Activated B cell treated with CpG ODN at 0.5 μM for 24 hours (primary cell): Measurements from ENCODE around the gene TRAPPC10. TPM values are rescaled to one million over a fixed set of nuclear protein-coding genes. Genes with fewer than 3 reads are reported as not detected.

Experiments used
- ATAC-seq: fragments of 200-7000 bp; cut with Tn5 transposase; one replicate; pipeline ENCODE4 v1.10.0; 2021; ENCODE audit warnings: low read depth, mild to moderate bottlenecking, moderate library complexity
- CTCF ChIA-PET: fragments of 350-600 bp; sonication (Branson Sonifier 250); formaldehyde crosslinking; loops from one replicate; lab custom pipeline; 2021; ENCODE audit warnings: antibody characterized with exemption; lab: Charles Lee
- POLR2A ChIA-PET: fragments of 350-600 bp; sonication (Branson Sonifier 250); formaldehyde crosslinking; loops from one replicate; lab custom pipeline; 2021; ENCODE audit warnings: antibody characterized with exemption; lab: Charles Lee
- DNase-seq: peaks from one replicate; pipeline ENCODE4 v3.0.0; 2022
- H3K27ac Mint-ChIP-seq: one replicate; pipeline ENCODE4 v1.8.0; 2020; ENCODE audit warnings: mixed read lengths
- H3K27me3 Mint-ChIP-seq: one replicate; pipeline ENCODE4 v1.8.0; 2021; ENCODE audit warnings: mixed read lengths
- H3K36me3 Mint-ChIP-seq: one replicate; pipeline ENCODE4 v1.8.0; 2021; ENCODE audit warnings: low read depth, mixed read lengths
- H3K4me1 Mint-ChIP-seq: one replicate; pipeline ENCODE4 v1.8.0; 2021; ENCODE audit warnings: mixed read lengths
- H3K4me3 Mint-ChIP-seq: one replicate; pipeline ENCODE4 v1.8.0; 2020; ENCODE audit warnings: mild to moderate bottlenecking, mixed read lengths
- H3K9me3 Mint-ChIP-seq: one replicate; pipeline ENCODE4 v1.8.0; 2020; ENCODE audit warnings: mixed read lengths
- intact Hi-C: fragments of 100-400 bp; cut with micrococcal nuclease; formaldehyde crosslinking; loops from one replicate; pipeline ENCODE4 v1.15.1; 2024
- total RNA-seq: library from RNA; stranded (reverse); gene quantifications from 2 replicates; pipeline ENCODE4 v1.2.3, GENCODE V29; 2022
- TF ChIP-seq, protein P1 (sequence below): fragments of 200-600 bp; IDR thresholded peaks from one replicate; pipeline ENCODE4 v1.8.0; 2022; ENCODE audit warnings: antibody characterized with exemption, mild to moderate bottlenecking

Gene TRAPPC10
- total RNA-seq, 1 donor from 2014 or later = 96.0 TPM

DNA sequence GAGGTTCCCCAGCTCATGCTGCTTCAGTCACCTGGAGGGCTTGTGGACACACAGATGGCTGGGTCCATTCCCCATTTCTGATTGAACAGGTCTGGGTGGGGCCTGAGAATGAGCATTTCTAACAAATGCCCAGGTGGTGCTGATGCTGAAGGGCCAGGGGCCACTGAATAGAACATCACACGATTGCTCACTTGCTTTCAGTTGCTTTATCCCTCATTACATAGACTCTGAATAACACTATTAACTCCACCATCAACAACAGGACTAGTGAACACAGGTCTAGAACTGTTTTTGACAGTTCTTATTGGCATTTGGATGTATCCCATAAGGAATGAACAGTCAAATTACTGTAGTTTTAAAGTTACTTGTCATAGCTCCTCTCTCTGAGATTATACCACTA lies 12.1 kb downstream of the TRAPPC10 start:
- intact Hi-C loops = loop anchor here (10.0 kb wide), 1 partner anchor 771 kb away; no protein-coding TSS in a partner anchor
- H3K4me3 Mint-ChIP-seq = no peak overlapping the region
- no peak for DNase-seq
- ChIA-PET POLR2A (interaction anchor here (0.8 to 1.0 kb wide), 2 partner anchors 9 to 11 kb away, joined by 3 read pairs; no protein-coding TSS in a partner anchor), CTCF (no interaction called here)
- TF ChIP-seq, protein P1, sequence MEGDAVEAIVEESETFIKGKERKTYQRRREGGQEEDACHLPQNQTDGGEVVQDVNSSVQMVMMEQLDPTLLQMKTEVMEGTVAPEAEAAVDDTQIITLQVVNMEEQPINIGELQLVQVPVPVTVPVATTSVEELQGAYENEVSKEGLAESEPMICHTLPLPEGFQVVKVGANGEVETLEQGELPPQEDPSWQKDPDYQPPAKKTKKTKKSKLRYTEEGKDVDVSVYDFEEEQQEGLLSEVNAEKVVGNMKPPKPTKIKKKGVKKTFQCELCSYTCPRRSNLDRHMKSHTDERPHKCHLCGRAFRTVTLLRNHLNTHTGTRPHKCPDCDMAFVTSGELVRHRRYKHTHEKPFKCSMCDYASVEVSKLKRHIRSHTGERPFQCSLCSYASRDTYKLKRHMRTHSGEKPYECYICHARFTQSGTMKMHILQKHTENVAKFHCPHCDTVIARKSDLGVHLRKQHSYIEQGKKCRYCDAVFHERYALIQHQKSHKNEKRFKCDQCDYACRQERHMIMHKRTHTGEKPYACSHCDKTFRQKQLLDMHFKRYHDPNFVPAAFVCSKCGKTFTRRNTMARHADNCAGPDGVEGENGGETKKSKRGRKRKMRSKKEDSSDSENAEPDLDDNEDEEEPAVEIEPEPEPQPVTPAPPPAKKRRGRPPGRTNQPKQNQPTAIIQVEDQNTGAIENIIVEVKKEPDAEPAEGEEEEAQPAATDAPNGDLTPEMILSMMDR = no peak
- no peaks in the 10 kb centered on the region for H3K27me3 Mint-ChIP-seq
- no peak for ATAC-seq
- no peaks in the 10 kb centered on the region for H3K9me3 Mint-ChIP-seq
- H3K4me1 Mint-ChIP-seq = peaks cover 84% of the 10 kb centered on the region
- H3K36me3 Mint-ChIP-seq = peaks cover 22% of the 10 kb centered on the region
- H3K27ac Mint-ChIP-seq = no peak overlapping the region

DNA sequence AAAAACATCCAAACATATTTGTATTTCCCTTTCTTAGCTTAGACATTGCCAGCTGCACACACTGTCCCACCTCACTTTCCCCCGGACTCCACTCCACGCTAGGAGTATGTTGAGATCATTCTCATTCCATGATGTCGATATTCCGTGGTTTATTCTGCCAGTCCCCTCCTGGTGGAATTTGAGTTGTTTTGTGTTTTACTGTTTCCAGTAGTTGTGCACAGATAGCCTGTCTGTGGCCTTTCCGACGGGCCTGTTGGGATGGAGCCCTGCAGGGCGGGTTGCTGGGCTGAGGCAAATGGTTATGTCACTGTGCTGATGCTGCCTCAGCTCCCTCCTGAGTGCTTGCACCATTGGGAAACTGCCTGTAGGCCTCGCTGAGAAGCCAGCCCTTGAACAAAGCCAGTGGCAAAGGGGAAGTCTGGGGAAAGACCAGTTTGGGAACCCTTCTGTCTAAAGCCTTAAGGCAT lies 12.8 kb downstream of the TRAPPC10 start:
- Mint-ChIP-seq H3K4me1 (peaks cover 84% of the 10 kb centered on the region), H3K4me3 (no peak overlapping the region), H3K36me3 (peaks cover 22% of the 10 kb centered on the region), H3K27ac (peak overlapping the region; percentile 73), H3K27me3 (no peaks in the 10 kb centered on the region), H3K9me3 (no peaks in the 10 kb centered on the region)
- ATAC-seq = no peak
- no peak for DNase-seq
- intact Hi-C loops = loop anchor here (10.0 kb wide), 1 partner anchor 770 kb away; no protein-coding TSS in a partner anchor
- TF ChIP-seq, protein P1 = no peak
- POLR2A ChIA-PET = interaction anchor here (0.8 kb wide), 1 partner anchor 12 kb away, joined by 3 read pairs; no protein-coding TSS in a partner anchor
- CTCF ChIA-PET = no interaction called here

DNA sequence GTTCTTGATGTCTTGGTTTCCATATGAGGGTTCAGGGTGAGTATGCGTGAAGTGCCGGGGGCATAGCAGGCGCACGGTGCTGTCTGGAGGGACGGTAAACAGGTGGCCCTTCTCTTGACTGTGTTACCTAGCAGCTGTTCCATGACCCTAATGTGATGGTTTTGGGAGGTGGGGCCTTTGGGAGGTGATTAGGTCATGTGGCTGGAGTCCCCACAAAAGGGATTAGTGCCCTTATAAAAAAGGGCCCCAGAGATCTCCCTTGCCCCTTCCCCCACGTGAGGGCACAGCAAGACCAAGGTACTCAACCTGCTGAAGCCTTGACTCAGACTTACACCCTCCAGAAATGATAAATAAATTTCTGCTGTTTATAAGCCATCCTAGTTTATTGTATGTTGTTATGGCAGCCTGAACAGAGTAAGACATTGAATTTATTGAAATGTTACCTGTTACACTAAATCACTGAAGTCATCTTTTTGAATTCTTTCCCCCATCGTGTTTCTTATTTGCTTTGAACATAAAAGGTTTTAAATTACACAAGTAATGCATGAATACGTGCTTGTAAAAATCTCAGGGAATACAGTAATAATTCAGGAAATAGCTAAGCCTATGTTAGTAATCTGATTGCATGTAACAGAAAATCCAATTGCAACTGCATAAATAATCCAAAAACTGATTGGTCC lies 15.6 kb downstream of the TRAPPC10 start:
- Mint-ChIP-seq H3K4me1 (peaks cover 65% of the 10 kb centered on the region), H3K27me3 (no peaks in the 10 kb centered on the region), H3K27ac (no peak overlapping the region), H3K4me3 (no peak overlapping the region), H3K36me3 (peaks cover 35% of the 10 kb centered on the region), H3K9me3 (no peaks in the 10 kb centered on the region)
- ATAC-seq (no peak), DNase-seq (no peak)
- intact Hi-C loops = loop anchor here (2.0 to 10.0 kb wide), 2 partner anchors 15 to 767 kb away; partner anchors contain the start of gene TRAPPC10
- POLR2A ChIA-PET = no interaction called here
- CTCF ChIA-PET = no interaction called here
- TF ChIP-seq, protein P1 = no peak

DNA sequence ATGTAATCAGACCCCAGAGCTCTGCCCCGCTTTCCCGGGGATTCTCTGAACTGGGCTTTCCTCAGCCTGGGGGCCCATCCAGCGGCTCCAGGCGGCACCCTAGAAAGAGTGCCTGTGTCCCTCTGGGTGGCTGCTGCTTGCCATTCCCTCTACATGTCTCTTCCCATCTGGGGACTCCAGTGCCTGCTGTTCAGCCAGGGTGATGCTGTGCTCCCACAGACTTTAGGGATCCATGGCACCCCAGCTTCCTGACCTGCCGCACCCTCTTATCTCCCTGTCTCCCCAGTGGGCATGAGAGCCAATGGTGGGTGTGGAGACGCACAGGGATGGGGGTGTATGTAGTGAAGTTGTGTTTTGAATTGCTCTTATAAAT lies 16.2 kb downstream of the TRAPPC10 start:
- peaks cover 39% of the 10 kb centered on the region for H3K36me3 Mint-ChIP-seq
- intact Hi-C loops = loop anchor here (10.0 kb wide), 1 partner anchor 767 kb away; no protein-coding TSS in a partner anchor
- H3K4me3 Mint-ChIP-seq = no peak overlapping the region
- DNase-seq (no peak), ATAC-seq (no peak)
- peaks cover 63% of the 10 kb centered on the region for H3K4me1 Mint-ChIP-seq
- no peaks in the 10 kb centered on the region for H3K9me3 Mint-ChIP-seq
- H3K27ac Mint-ChIP-seq = no peak overlapping the region
- TF ChIP-seq, protein P1 = no peak
- CTCF ChIA-PET = no interaction called here
- POLR2A ChIA-PET = no interaction called here
- no peaks in the 10 kb centered on the region for H3K27me3 Mint-ChIP-seq

DNA sequence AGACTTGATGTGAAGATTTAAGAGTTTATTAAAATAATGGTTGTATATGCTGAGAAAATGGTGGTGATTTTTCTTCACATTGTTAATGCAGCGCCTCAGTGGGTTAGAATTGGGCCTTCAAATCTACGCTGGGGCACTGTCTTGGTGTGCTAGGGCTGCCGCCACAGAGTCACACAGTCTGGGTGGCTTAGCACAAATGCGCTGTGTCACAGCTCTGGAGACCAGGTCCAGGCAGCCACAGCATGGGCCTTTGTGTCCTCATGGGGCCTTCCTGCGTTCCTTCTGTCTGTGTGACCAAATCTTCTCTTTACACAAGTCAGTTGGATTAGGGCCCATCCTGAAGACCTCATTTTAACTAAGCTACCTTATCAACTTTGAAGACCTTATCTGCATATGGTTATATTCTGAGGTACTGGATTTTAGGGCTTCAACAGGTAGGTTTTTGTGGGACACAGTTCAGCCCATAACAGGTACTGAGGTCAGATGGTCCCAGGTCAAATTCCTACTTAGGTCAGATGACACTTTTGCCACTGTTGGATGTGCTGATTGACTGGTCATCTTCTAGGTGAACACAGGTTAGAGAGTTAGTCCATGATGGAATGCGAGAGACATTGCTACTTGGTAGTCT lies 17.5 kb downstream of the TRAPPC10 start:
- ATAC-seq = no peak
- Mint-ChIP-seq H3K36me3 (peaks cover 49% of the 10 kb centered on the region), H3K27ac (no peak overlapping the region), H3K9me3 (no peaks in the 10 kb centered on the region), H3K27me3 (no peaks in the 10 kb centered on the region), H3K4me3 (no peak overlapping the region), H3K4me1 (peaks cover 51% of the 10 kb centered on the region)
- POLR2A ChIA-PET = no interaction called here
- no peak for DNase-seq
- TF ChIP-seq, protein P1 = no peak
- intact Hi-C loops = loop anchor here (10.0 kb wide), 1 partner anchor 765 kb away; no protein-coding TSS in a partner anchor
- CTCF ChIA-PET = no interaction called here
